DOHH2 (cell line): ENCODE results near the gene TAP2.

ENCODE experiments used
- H3F3A ChIP-seq: fragments of 200-600 bp; sonication (generic), shearing (Covaris generic); 2 replicates; pipeline ENCODE4 v1.6.0; 2016; ENCODE audit warnings: antibody characterized with exemption, mild to moderate bottlenecking; ENCODE audit not compliant: control insufficient read depth, insufficient read depth
- H3K27ac ChIP-seq: fragments of 200-600 bp; sonication (generic); 2 replicates; pipeline ENCODE4 v1.5.1; 2014; ENCODE audit warnings: low read depth, mild to moderate bottlenecking, low read length, moderate library complexity
- H3K27me3 ChIP-seq: fragments of 200-600 bp; sonication (generic); 2 replicates; pipeline ENCODE4 v1.6.1; 2014; ENCODE audit warnings: mild to moderate bottlenecking, low read length, mixed read lengths; ENCODE audit not compliant: control insufficient read depth
- H3K36me3 ChIP-seq: fragments of 200-600 bp; sonication (generic); 2 replicates; pipeline ENCODE4 v1.6.1; 2014; ENCODE audit warnings: mild to moderate bottlenecking, low read length, moderate library complexity, mixed read lengths; ENCODE audit not compliant: control insufficient read depth
- H3K4me1 ChIP-seq: fragments of 200-600 bp; sonication (generic); 2 replicates; pipeline ENCODE4 v1.6.1; 2014; ENCODE audit warnings: mild to moderate bottlenecking, low read length, mixed read lengths; ENCODE audit not compliant: control insufficient read depth
- H3K4me2 ChIP-seq: fragments of 200-600 bp; sonication (generic); 2 replicates; pipeline ENCODE4 v1.6.0; 2014; ENCODE audit warnings: mild to moderate bottlenecking, low read length, moderate library complexity
- H3K4me3 ChIP-seq: fragments of 200-600 bp; sonication (generic); 2 replicates; pipeline ENCODE4 v1.5.1; 2014; ENCODE audit warnings: mild to moderate bottlenecking, low read length, mixed read lengths
- H3K79me2 ChIP-seq: fragments of 200-600 bp; sonication (generic); 2 replicates; pipeline ENCODE4 v1.6.1; 2014; ENCODE audit warnings: mild to moderate bottlenecking, low read length, mixed read lengths; ENCODE audit not compliant: control insufficient read depth
- H3K9me2 ChIP-seq: fragments of 200-600 bp; sonication (generic); replicated peaks from 2 replicates; pipeline ENCODE4 v1.6.1; 2014; ENCODE audit warnings: mild to moderate bottlenecking, low read length, mixed read lengths; ENCODE audit not compliant: control insufficient read depth
- H3K9me3 ChIP-seq: fragments of 200-600 bp; sonication (generic); 2 replicates; pipeline ENCODE4 v1.6.1; 2014; ENCODE audit warnings: antibody characterized with exemption, low read length, mixed read lengths; ENCODE audit not compliant: control insufficient read depth, insufficient read depth
- H4K20me1 ChIP-seq: fragments of 200-600 bp; sonication (generic); 2 replicates; pipeline ENCODE4 v1.6.0; 2014; ENCODE audit warnings: low read depth, mild to moderate bottlenecking, antibody characterized with exemption, low read length, moderate library complexity; ENCODE audit not compliant: control insufficient read depth, insufficient read depth
- EZH2phosphoT487 ChIP-seq: fragments of 200-600 bp; sonication (generic); IDR thresholded peaks from 2 replicates; pipeline ENCODE4 v1.6.1; 2017; ENCODE audit warnings: borderline replicate concordance, mild to moderate bottlenecking, antibody characterized with exemption, low read length, moderate library complexity, mixed read lengths
- TF ChIP-seq, protein P1 (sequence below): fragments of 200-600 bp; sonication (generic); IDR thresholded peaks from one replicate; pipeline ENCODE4 v1.5.1; 2014; ENCODE audit warnings: antibody characterized with exemption, mild to moderate bottlenecking, low read depth, low read length; ENCODE audit not compliant: poor library complexity, severe bottlenecking

TAP2 gene

DNA sequence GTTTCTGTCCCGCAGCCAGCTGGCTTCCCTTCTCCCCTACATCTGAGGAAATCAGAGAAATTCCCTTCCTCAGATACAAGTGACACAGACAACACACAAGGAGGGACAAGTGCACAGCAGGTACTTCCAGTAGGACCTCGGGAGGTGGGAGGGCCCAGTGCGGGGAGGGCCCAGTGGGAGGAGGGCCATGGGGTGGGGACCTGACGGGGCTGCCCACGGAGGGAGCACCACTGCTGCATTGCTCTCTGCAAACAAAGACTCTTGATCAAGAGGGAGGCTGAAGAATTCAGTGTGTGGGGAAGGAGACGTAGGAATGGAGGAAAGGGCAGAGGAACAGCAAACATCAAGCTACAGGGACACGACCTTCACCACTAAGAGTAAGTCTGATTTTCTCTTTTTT is 9.0 kb downstream of the TAP2 start:
- Histone ChIP-seq H3K4me3 (no peak overlapping the region), H3K36me3 (peaks cover 57% of the 10 kb centered on the region), H4K20me1 (no peaks in the 10 kb centered on the region), H3F3A (no peaks in the 10 kb centered on the region; the same call in 1 of the 2 replicates), H3K4me1 (no peaks in the 10 kb centered on the region), H3K27ac (no peak overlapping the region), H3K4me2 (no peak overlapping the region), H3K9me2 (no peaks in the 10 kb centered on the region), H3K27me3 (no peaks in the 10 kb centered on the region), H3K9me3 (no peaks in the 10 kb centered on the region), H3K79me2 (no peaks in the 10 kb centered on the region)
- TF ChIP-seq, protein P1, sequence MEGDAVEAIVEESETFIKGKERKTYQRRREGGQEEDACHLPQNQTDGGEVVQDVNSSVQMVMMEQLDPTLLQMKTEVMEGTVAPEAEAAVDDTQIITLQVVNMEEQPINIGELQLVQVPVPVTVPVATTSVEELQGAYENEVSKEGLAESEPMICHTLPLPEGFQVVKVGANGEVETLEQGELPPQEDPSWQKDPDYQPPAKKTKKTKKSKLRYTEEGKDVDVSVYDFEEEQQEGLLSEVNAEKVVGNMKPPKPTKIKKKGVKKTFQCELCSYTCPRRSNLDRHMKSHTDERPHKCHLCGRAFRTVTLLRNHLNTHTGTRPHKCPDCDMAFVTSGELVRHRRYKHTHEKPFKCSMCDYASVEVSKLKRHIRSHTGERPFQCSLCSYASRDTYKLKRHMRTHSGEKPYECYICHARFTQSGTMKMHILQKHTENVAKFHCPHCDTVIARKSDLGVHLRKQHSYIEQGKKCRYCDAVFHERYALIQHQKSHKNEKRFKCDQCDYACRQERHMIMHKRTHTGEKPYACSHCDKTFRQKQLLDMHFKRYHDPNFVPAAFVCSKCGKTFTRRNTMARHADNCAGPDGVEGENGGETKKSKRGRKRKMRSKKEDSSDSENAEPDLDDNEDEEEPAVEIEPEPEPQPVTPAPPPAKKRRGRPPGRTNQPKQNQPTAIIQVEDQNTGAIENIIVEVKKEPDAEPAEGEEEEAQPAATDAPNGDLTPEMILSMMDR = no peak
- TF ChIP-seq EZH2phosphoT487 = no peak

DNA sequence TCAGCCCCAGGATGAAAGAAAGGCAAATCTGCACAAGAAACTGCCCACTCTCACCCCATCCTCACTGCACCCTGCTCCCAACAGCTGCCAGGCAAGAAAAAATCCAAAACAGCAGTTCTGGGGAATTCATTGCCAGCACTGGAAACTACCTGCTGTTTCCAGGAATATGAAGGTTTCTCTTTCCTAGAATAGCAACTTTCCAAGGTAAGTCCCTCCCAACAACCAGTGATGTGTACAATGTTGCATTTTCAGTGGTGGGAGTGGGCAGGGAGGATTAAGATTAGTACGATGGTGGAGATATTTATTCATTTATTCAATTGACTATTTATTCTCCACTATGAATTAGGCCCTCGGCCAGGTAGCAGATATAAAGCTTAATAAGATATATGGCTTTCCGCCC is 11.5 kb downstream of the TAP2 start:
- no peaks in the 10 kb centered on the region for H4K20me1 ChIP-seq
- peaks cover 37% of the 10 kb centered on the region for H3K36me3 ChIP-seq
- H3K4me1 ChIP-seq = peaks cover 1% of the 10 kb centered on the region
- TF ChIP-seq, protein P1 = no peak
- no peak for TF ChIP-seq EZH2phosphoT487
- H3F3A ChIP-seq = no peaks in the 10 kb centered on the region; the same call in 1 of the 2 replicates
- H3K27me3 ChIP-seq = no peaks in the 10 kb centered on the region
- H3K9me2 ChIP-seq = no peaks in the 10 kb centered on the region
- no peaks in the 10 kb centered on the region for H3K9me3 ChIP-seq
- no peak overlapping the region for H3K27ac ChIP-seq
- H3K4me3 ChIP-seq = no peak overlapping the region
- H3K4me2 ChIP-seq = no peak overlapping the region
- H3K79me2 ChIP-seq = no peaks in the 10 kb centered on the region

DNA sequence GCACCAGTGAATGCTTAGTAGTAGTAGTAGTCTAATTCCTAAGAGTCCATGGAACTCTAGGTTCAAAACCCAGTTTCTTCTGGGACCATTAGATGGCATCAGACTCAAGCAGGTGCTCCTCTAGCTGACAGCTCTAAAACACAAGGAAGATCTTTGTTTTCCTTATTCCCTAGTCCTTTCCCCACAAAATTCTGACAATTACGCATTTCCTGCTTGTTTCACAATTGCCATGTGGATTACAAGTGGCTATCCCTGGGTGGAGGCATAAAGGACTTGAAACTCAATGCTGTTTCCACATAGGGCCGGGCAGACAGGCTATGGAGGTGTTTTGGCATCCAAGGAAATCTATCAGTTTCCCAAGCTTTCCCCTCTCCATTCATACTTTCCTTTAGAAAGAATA is 12.6 kb downstream of the TAP2 start:
- Histone ChIP-seq H3K9me2 (no peaks in the 10 kb centered on the region), H3K79me2 (no peaks in the 10 kb centered on the region)
- TF ChIP-seq, protein P1 = peak; percentile 20
- TF ChIP-seq EZH2phosphoT487 = no peak

More for the DNA sequence above, 12.6 kb downstream of the TAP2 start:
- H3K4me1 ChIP-seq = peaks cover 12% of the 10 kb centered on the region
- H3K27me3 ChIP-seq = no peaks in the 10 kb centered on the region
- peaks cover 27% of the 10 kb centered on the region for H3K36me3 ChIP-seq
- H3K9me3 ChIP-seq = no peaks in the 10 kb centered on the region
- H3F3A ChIP-seq = no peaks in the 10 kb centered on the region; the same call in 1 of the 2 replicates
- no peaks in the 10 kb centered on the region for H4K20me1 ChIP-seq
- H3K4me3 ChIP-seq = no peak overlapping the region
- no peak overlapping the region for H3K27ac ChIP-seq
- no peak overlapping the region for H3K4me2 ChIP-seq
